Fibroblast of skin of right quadriceps (primary cell): ENCODE measurements around the gene GRIK4.
A peak's percentile ranks its signal among the peaks of the same experiment; 100 is the strongest.

ENCODE experiments used
- DNase-seq: peaks from one replicate; pipeline ENCODE4 v3.0.0-alpha.2; 2013

GRIK4 gene

DNA sequence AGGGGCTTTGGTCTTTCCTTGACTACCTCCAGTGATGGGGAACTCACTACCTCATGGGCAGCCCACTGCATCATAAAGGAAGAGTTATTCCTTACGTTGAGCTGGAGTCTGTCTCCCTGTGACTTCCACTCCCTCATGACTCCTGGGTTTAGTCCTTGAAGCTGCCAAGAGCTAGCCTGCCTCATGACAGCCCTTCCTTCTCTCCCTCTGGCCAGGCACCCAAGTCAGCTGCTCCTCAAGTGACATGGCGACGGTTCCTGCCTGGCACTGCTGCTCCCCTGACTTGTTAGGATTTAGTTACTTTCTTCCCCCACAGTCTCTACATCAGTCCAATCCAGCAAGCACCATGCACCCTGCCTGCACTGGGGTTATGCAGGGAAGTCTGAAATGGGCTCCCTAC lies 316.3 kb downstream of the GRIK4 start:
- no peak for DNase-seq

DNA sequence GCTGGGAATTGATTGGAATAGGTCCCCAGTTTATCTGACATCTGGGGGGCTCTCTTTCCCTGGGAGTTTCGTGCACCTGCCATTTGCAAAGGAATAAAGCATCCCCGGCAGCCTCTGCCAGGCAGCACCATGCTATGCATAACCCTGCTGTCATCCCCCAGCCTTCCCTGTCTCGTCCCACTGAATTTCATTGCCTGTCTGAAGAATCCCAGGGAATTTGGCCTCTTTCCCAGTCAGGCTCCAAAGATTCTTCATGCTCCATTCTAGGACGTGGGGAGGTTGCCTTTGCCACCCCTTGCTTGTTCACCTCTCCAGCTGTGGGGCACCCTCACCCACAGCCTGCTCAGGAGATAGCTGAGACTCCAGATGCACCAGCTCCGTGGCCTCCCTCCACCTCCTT lies 317.3 kb downstream of the GRIK4 start:
- DNase-seq = no peak

DNA sequence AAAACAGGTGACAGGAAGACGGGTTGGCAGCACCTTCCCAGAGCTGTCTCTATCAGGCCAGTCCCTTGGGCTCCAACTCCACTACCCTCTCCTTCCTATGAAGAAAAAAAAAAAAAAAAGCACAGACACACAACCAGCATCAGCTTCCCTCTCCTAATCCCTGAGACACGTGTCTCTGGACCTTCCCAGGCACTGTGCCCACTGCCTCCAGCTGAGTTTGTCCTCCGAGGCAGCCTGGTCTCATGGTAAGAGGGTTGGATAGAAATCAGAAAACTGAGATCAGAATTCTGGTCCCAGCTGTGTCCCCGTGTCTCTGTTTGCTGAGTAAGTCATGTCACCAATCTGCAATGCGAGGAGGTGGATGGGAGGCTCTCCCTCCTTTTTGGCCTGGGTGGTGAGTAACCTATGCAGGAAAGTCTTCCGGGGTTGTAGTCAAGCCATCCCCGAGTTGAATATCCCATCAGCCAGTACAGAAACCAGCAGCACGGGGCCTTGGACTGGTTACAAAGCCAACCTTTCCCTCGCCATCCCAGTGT lies 318.6 kb downstream of the GRIK4 start:
- no peak for DNase-seq

DNA sequence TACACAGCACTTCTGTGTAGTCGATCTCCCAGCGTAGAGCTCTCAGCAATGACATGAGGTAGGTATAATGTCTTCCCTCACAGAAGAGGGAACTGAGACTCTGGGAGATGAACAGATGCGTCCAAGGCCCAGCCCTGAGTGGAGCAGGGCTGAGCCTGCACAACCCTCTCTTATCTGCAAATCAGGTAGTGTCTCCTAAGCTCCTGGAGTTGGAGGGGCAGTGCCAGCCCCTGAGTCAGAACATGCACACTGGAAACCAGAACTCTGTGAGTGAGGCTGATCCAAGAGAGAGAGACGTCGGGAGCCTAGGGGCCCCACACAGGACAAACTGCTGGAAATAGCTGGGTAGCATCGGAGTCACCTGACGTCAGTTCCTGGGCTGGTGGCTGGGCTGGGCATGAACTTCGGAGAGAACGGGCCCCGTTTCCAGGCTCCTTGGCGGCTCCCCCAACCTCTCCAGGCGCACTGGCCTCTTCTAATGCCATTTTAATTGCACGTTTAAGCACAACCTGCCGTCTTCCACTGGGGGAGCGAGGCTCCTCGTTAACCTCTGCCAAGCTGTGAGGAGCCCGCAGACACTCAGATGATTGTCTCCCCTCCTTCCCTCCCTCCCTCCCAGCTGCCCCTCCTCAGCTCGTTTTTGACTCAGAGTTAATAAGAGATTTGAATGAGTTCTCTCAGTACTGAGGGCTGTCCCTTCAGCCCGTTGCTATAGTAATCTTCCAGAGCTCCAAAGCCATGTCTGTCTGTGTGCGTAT lies 321.1 kb downstream of the GRIK4 start:
- DNase-seq = peak; percentile 3

DNA sequence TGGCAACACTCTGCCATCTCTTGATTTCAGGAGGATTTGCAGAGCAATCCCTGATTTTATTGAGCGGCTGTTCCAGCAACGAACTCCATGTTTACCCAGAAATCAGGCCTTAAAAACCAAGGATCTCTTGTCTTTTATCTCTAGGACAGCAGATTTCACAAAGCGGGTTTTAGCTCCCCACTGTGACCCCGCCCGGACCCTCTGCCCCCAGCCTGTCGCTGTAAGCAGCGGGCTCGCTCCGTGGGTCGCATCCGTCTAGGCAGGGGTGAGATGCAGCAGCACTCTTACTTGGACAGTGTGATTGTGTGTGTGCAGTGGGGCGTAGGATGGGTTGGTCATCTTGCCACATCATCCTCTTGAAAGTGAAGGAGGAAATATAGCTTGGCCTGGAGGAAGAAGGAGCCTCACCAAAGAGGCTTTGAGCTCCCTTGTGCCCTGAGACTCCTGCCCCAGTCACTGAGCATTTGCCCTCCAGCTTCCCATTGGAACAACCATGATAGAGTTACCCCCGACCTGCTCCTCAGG lies 323.2 kb downstream of the GRIK4 start:
- DNase-seq = no peak

DNA sequence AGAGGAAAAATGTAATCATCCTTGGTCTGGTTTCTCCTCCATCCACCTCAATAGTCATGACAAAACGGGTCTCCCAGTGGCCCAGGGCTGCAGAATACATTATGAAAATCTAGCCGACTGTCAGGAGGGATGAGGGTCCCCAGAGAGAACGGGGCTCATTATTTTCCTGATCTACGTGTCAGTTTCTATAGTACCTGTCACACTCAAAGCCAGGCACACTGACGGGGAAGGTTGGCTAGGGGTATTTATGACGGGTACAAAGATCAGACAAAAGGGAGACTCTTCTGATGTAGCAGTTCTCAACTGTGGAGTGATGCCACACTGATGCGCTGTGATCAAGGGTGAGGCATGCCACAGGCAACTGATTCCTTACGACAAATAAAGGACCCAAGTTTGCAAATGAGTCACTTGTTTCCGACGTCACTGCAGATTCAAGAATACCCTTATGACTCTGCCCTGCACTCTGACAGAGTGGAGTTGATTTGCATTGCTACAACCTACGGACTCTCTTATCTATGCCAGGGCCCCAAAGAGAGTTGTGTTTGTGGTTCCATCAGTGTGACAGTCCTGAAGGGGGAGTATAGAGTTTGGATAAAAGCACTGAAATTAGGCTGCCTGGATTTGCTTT lies 324.2 kb downstream of the GRIK4 start:
- peak; percentile 19 for DNase-seq

DNA sequence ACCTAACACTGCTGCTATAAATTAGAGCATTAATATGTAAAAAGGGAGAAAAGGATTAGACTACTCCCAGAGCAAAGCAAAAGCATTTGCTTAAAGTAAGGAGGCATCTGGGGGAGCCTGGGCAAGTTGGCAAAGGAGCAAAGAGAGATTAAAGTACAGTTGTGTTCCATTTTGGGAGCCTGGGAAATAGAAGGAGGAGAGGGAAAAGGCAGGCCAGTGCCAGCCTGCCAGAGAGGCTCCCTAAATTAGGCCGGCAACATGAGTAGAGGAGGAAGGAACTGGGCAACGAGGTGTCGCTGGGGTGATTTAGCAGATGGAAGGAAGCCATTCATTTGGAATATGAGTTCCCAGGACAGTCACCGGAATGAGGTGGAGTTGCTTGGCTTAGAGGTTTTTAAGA lies 326.1 kb downstream of the GRIK4 start:
- DNase-seq = no peak

DNA sequence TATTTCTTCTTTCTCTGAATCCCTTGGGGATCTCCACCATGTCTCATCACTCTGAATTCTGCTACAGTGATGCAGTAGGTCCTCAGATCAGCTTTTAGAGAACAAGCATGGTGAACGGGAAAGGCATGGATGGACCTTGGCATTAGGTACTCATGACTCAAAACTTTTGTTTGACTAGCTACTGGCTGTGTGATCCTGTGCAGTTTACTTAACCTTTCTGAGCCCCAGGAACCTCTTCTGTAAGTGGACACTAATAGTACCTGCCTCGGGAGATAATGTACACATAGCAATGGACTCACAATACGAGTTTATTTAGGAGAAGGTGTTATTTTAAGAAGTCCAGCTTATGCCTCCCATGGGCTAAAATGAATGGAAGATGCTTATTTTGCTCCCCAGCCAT lies 327.7 kb downstream of the GRIK4 start:
- no peak for DNase-seq

DNA sequence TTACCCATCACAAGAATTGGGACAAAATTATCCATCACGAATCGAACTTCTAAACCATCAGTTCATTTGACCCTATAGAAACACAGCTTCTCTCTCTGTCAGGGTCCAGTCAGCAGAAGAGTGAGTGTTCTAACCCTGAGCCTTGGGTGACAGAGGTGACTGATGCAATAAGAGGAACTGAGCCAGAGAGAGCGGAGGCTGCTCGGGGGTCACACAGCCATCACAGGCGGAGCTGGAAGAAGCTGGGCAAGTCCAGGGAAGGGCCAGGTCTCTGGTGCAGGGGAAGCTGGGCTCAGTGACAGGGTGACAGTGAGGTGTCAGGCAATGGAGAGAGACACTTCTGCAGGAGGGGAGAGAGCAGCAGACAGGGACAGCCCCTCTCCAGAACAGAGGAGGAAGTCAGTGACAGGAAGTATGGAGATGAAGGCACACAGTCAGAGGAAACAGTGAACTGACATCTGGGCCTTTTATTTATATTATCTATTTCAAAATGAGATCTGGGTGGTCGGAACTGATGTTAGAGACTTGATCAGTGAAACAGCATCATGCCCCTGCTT lies 328.4 kb downstream of the GRIK4 start:
- DNase-seq = no peak

DNA sequence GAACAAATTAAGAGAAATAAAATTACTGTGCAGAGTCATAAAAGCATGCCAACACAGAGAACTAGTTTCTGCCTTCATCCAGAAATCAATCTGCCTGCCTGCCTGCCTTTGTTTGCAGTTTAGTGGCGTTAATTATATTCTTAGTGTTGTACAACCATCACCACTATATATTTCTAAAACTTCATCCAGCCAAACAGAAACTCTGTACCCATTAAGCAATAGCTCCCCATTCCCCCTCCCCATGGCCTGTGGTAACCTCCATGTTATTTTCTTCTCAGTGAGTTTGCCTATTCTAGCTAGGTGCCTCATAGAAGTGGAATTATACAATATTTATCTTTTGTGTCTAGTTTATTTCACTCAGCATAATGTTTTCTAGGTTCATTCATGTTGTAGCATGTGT lies 329.1 kb downstream of the GRIK4 start:
- no peak for DNase-seq

DNA sequence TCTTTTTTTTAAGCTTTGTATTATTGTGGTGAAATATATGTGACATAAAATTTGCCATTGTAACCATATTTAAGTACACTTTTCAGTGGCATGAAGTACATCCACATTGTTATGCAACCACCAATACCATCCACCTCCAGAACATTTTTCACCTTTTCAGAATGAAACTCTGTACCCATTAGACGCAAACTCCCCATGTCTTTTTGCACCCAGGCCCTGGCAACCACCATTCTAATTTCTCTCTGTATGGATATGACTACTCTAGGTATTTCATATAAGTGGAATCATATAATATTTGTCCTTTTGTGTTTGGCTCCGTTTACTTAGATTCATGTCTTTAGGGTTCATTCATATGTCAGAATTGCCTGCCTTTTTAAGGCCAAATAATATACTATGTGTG lies 329.5 kb downstream of the GRIK4 start:
- DNase-seq = no peak

DNA sequence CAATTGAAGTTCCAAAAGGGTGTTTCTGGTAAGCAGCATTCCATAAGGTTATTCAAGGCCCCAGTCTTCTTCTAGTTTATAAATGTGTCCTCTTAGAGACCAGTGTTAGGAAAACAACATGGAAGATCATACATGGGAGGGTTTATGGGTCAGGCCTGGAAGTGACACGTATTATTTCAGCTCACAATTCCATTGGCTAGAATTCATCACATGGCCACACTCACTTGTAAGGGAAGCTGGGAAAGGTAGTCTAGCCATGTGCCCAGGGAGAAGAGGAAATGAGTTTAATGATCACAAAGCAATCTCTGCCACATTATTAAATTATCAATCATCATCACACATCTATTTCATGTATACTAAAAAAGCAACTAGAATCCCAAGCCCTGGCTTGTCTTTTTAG lies 330.6 kb downstream of the GRIK4 start:
- no peak for DNase-seq

DNA sequence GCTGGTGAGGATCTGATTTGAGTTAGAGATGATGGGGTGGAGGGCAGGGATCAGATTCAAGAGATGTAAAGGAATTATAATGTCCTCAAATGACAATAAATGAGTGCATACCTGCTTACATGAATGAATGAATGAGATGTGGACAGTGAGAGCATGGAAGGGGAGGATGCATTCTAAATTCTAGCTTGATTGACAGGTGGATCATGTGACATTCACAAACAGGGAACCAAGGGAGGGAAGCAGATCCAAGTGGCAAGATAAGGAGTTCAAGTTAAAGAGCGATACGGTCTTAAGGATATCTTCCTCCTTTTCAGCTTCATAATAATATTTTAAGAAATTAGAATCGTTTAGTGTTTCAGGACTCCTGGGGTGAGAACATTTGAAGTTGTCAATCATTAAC lies 341.9 kb downstream of the GRIK4 start:
- no peak for DNase-seq

DNA sequence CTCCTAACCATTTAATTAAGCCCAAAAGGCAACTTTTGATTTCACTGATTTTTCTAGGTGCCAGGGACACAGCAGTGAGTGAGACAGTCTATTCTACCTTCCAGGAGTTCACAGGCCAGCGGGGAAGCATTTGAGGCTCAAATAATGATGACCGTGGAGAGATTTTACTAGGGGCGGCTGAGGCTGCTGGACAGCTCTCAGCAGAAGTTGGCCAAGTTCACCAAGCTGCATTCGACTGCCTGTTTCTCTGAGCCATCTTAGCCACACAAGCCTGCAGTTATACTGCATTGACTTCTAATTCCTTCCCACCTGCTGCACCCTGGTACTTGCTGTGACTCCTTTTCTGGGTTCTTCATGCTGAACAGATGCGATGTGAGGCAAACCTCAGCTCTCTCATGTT lies 343.4 kb downstream of the GRIK4 start:
- no peak for DNase-seq

DNA sequence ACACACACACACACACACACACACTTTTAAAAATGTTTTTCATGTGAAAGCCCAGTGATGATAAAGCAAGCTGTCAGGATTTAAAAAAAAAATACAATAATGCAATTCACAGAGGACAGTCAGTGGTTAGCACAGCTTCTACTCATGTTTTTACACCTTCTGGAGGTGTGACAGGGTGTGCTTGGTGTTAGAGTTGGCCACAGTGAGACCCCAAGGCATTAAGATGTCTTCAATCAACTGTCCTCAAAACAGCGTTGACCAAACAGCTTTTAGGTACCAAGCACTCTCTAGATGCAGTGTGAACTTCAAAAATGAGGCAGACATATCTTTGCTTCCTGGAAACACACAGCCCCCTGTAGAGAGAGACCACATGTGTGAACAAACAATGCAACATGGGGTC lies 346.0 kb downstream of the GRIK4 start:
- no peak for DNase-seq

DNA sequence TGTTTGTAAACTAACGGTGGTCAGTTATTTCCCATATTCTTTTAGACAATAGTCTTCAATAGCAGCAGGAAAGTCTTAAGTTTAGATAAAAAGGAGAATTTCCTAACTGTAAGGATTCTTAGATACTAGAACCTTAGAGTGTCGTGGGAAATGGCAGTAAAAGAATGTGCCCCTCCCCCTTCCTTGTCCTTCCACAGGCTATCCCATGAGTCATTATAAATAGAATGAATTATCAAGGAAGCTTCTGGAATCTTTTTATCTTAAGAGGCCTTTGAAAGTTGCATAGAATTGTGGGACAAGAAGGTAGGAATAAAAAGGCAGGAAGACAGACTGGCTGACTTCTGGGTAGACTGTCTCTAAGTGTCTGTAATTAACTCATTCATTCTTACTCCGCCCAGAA lies 347.2 kb downstream of the GRIK4 start:
- DNase-seq = peak; percentile 42

DNA sequence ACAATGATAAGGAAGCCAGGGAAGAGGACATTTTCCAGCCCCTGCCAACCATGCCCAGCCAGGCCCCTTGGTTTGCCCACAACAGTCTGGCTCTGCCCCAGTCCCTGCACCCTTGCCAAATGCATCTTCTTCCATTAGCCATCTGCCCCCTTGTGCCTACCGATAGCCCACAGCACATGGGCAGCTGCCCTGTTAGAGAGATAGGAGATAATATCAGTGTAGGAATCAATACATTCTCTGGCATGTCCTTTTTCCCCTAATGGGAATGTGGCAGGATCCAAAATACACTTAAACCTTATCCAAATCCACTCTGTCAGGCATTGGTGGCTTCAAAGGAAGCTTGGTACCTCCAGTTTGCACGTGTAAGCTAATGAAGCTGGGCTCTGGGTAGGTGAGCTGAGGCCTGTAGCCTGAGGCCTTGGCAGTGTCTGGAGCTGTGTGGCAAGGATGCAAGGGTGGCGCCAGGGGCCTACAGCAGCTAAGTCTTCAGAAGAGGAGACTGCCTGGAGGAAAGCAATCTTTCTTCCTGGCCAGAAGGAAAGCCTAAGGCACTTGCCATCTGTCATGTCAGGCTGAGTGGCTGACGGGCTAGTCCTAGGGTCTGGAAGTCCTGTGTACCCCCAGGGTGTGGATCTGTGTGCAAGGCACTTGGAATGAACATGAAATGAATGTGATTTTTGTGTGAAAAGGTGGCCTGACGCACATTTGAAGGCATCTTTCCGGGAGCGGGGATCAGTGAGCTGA lies 348.2 kb downstream of the GRIK4 start:
- DNase-seq = no peak

DNA sequence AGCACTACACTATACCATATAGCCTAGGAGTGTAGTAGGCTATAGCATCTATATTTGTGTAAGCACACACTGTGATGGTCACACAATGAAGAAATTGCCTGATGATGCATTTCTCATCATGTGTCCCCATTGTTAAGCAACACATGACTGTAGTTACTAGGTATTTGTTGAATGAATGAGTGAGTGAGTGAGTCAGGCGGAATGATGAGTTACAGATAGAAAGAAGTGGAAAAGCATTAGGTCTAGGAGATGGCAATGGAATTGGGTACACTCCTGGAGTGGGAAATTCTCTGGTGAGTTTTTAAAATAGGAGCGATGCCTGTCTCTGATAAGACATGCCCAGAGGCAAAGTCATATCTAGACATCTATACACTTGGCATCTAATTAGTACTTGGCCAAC lies 351.8 kb downstream of the GRIK4 start:
- DNase-seq = peak; percentile 24

DNA sequence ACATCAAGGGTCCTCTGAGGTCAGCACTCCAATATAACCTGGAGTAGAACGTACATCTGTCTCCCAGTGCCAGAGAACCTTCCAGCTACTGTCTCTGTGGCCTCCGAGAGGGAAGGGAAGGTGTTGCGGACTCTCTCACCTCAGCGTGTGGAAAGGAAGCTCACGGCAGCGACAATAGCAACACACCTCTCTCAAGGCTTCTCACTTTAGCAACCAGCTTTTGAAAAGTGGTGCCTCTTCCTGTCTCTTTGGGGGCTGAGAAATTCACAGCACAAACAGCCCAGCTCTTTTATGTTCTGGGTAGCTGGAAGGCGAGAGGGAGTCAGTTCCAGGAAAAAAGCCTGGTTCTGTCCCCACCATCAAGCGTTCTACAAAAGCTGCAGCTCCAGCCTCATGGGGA lies 355.5 kb downstream of the GRIK4 start:
- no peak for DNase-seq

DNA sequence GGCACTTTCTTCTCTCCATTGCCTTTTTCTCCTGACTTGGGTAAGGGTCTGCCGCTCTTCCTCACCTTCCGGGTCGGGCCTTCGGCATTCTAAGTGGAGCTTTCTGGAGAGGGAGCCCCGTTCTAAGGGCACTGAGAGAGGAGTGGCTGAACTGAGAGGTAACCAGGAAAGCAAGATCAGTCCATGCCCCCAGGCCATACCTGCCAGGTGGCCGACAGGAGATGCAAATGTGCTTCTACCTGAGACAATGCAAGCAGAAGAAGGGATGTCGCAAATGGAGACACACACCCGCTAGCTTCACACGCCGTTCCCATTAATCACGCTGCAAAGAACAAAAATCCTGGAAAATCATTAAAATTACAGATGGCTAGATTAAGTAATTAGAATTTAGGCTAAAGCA lies 356.0 kb downstream of the GRIK4 start:
- no peak for DNase-seq

DNA sequence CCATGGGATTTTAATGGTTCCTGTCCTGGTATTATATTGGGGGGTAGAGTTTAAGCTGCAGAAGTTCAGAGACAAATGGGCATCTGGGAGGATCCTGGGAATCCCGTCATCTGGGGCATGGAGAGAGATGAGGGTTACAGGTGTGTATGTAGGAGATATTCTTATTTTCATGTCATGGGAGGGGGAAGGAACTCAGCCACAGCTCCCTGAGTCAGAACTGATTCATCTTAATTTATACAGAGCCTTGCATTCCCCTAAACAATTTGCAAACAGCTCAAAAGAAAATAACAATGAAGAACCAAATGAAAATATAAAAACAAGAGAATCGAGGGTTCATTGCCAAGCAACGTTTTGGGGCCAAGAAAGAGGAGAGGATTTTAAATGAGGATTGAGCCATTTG lies 356.4 kb downstream of the GRIK4 start:
- no peak for DNase-seq

DNA sequence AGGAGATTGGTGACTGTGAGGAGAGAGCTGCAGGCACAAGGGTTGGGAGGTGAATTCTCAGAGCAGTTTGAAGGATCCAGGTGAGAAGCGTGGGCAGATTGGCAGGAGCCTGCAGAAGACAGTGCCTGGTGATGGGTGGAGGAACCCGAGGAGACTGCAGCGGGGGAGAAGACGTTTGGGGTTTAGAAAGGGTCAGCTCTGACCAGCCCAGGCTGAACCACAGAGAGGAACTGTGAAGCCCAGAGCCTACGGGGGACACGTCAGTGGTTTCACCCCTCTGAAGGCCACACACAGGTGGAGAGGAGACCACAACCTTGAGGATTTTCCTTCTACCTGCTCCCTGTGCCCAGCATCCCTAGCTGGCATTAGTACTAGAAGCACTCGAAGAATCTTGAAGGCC lies 357.5 kb downstream of the GRIK4 start:
- DNase-seq = no peak

DNA sequence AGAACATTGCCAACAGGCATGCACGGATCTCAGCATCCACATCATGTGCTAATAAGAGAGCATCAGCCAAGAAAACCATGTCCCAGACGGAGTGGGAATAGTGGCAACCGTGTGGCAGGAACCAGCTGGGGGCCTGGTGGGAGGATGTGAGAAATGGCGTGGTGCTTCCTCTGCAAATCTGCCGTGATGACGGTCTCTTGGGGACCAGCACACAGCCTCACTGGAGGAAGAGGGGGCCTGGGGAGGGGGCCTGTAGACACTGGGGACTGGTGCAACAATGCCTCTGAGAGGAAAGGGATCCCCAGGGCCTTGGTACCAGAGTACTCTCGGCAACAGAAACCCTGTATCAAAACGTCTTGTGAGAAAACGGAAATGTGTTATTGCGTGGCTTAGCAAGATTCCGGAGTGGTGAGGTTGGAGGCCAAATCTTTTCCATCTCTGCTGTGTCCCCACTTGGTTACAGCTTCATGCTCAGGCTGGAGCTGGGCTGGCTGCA lies 358.0 kb downstream of the GRIK4 start:
- DNase-seq = no peak
